CD4-positive, alpha-beta T cell treated with Interleukin-2 at 100 ng/mL for 4 hours (primary cell): Measurements from ENCODE around the gene USP44.
"Not testable (repeated sequence)": the region's sequence is repeated elsewhere in the genome, so short reads cannot be mapped to it uniquely, and the experiment has no call there.

ENCODE experiments used
- DNase-seq: peaks from one replicate; pipeline ENCODE4 v3.0.0-alpha.2; 2020; ENCODE audit warnings: low spot score

The USP44 gene

GRCh38 chr12:95551305-95551704 is at the start of gene USP44:
TSS of gene USP44 (minus strand) at chr12:95551476. CDS start at chr12:95534256, 17,220 bp downstream.
- no peak for DNase-seq

- DNase-seq: no peak
Observed at GRCh38 chr12:95600567-95600966, 49.3 kb upstream of the USP44 start.

GRCh38 chr12:95599880-95600279 is 48.6 kb upstream of the USP44 start:
- DNase-seq: no peak

- DNase-seq: no peak
Observed at GRCh38 chr12:95594136-95594535, 42.9 kb upstream of the USP44 start.

- DNase-seq: no peak
Observed at GRCh38 chr12:95593266-95593871, 42.1 kb upstream of the USP44 start.

GRCh38 chr12:95591731-95592130 is 40.5 kb upstream of the USP44 start:
- no peak for DNase-seq

GRCh38 chr12:95590775-95591174 is 39.5 kb upstream of the USP44 start:
- DNase-seq: no peak

GRCh38 chr12:95583933-95584332 is 32.7 kb upstream of the USP44 start:
- DNase-seq: no peak

- no peak for DNase-seq
Observed at GRCh38 chr12:95582230-95583058, 31.2 kb upstream of the USP44 start.

- DNase-seq: no peak
Observed at GRCh38 chr12:95577820-95578219, 26.5 kb upstream of the USP44 start.

GRCh38 chr12:95574799-95575452 is 23.6 kb upstream of the USP44 start:
- no peak for DNase-seq

GRCh38 chr12:95573951-95574576 is 22.8 kb upstream of the USP44 start:
- no peak for DNase-seq

- no peak for DNase-seq
Observed at GRCh38 chr12:95571369-95571768, 20.1 kb upstream of the USP44 start.

- DNase-seq: not testable (repeated sequence)
Observed at GRCh38 chr12:95568045-95568444, 16.8 kb upstream of the USP44 start.

GRCh38 chr12:95557625-95558024 is 6.3 kb upstream of the USP44 start:
- no peak for DNase-seq

- no peak for DNase-seq
Observed at GRCh38 chr12:95554532-95555071, 3.3 kb upstream of the USP44 start.

- DNase-seq: no peak
Observed at GRCh38 chr12:95553197-95553943, 2.1 kb upstream of the USP44 start.

GRCh38 chr12:95551913-95552516 is 739 bp upstream of the USP44 start:
- DNase-seq: no peak

GRCh38 chr12:95549392-95550084 is 1.7 kb downstream of the USP44 start:
- DNase-seq: no peak
